DOHH2 (cell line): ENCODE measurements around the gene S1PR2.
A peak's percentile ranks its signal among the peaks of the same experiment; 100 is the strongest.
"Not testable (repeated sequence)": the region's sequence is repeated elsewhere in the genome, so short reads cannot be mapped to it uniquely, and the experiment has no call there.

Experiments
- H3F3A ChIP-seq: fragments of 200-600 bp; sonication (generic), shearing (Covaris generic); 2 replicates; pipeline ENCODE4 v1.6.0; 2016; ENCODE audit warnings: antibody characterized with exemption, mild to moderate bottlenecking; ENCODE audit not compliant: control insufficient read depth, insufficient read depth
- H3K27ac ChIP-seq: fragments of 200-600 bp; sonication (generic); 2 replicates; pipeline ENCODE4 v1.5.1; 2014; ENCODE audit warnings: low read depth, mild to moderate bottlenecking, low read length, moderate library complexity
- H3K27me3 ChIP-seq: fragments of 200-600 bp; sonication (generic); 2 replicates; pipeline ENCODE4 v1.6.1; 2014; ENCODE audit warnings: mild to moderate bottlenecking, low read length, mixed read lengths; ENCODE audit not compliant: control insufficient read depth
- H3K36me3 ChIP-seq: fragments of 200-600 bp; sonication (generic); 2 replicates; pipeline ENCODE4 v1.6.1; 2014; ENCODE audit warnings: mild to moderate bottlenecking, low read length, moderate library complexity, mixed read lengths; ENCODE audit not compliant: control insufficient read depth
- H3K4me1 ChIP-seq: fragments of 200-600 bp; sonication (generic); 2 replicates; pipeline ENCODE4 v1.6.1; 2014; ENCODE audit warnings: mild to moderate bottlenecking, low read length, mixed read lengths; ENCODE audit not compliant: control insufficient read depth
- H3K4me2 ChIP-seq: fragments of 200-600 bp; sonication (generic); 2 replicates; pipeline ENCODE4 v1.6.0; 2014; ENCODE audit warnings: mild to moderate bottlenecking, low read length, moderate library complexity
- H3K4me3 ChIP-seq: fragments of 200-600 bp; sonication (generic); 2 replicates; pipeline ENCODE4 v1.5.1; 2014; ENCODE audit warnings: mild to moderate bottlenecking, low read length, mixed read lengths
- H3K79me2 ChIP-seq: fragments of 200-600 bp; sonication (generic); 2 replicates; pipeline ENCODE4 v1.6.1; 2014; ENCODE audit warnings: mild to moderate bottlenecking, low read length, mixed read lengths; ENCODE audit not compliant: control insufficient read depth
- H3K9me2 ChIP-seq: fragments of 200-600 bp; sonication (generic); replicated peaks from 2 replicates; pipeline ENCODE4 v1.6.1; 2014; ENCODE audit warnings: mild to moderate bottlenecking, low read length, mixed read lengths; ENCODE audit not compliant: control insufficient read depth
- H3K9me3 ChIP-seq: fragments of 200-600 bp; sonication (generic); 2 replicates; pipeline ENCODE4 v1.6.1; 2014; ENCODE audit warnings: antibody characterized with exemption, low read length, mixed read lengths; ENCODE audit not compliant: control insufficient read depth, insufficient read depth
- H4K20me1 ChIP-seq: fragments of 200-600 bp; sonication (generic); 2 replicates; pipeline ENCODE4 v1.6.0; 2014; ENCODE audit warnings: low read depth, mild to moderate bottlenecking, antibody characterized with exemption, low read length, moderate library complexity; ENCODE audit not compliant: control insufficient read depth, insufficient read depth
- CTCF ChIP-seq: fragments of 200-600 bp; sonication (generic); IDR thresholded peaks from one replicate; pipeline ENCODE4 v1.5.1; 2014; ENCODE audit warnings: antibody characterized with exemption, mild to moderate bottlenecking, low read depth, low read length; ENCODE audit not compliant: poor library complexity, severe bottlenecking
- EZH2phosphoT487 ChIP-seq: fragments of 200-600 bp; sonication (generic); IDR thresholded peaks from 2 replicates; pipeline ENCODE4 v1.6.1; 2017; ENCODE audit warnings: borderline replicate concordance, mild to moderate bottlenecking, antibody characterized with exemption, low read length, moderate library complexity, mixed read lengths

S1PR2 gene

GRCh38 chr19:10238172-10238783 is 7.1 kb upstream of the S1PR2 start:
- Histone ChIP-seq H3K79me2 (peaks cover 14% of the 10 kb centered on the region), H3K27me3 (no peaks in the 10 kb centered on the region), H3K9me3 (peaks cover 3% of the 10 kb centered on the region; the same call in 1 of the 2 replicates), H3F3A (peaks cover 78% of the 10 kb centered on the region), H3K4me2 (peak overlapping the region; percentile 99), H3K36me3 (peaks cover 22% of the 10 kb centered on the region), H3K27ac (peak overlapping the region; percentile 100), H3K9me2 (no peaks in the 10 kb centered on the region), H3K4me1 (peaks cover 96% of the 10 kb centered on the region), H3K4me3 (peak overlapping the region; percentile 86), H4K20me1 (no peaks in the 10 kb centered on the region)
- TF ChIP-seq CTCF (no peak), EZH2phosphoT487 (no peak)

GRCh38 chr19:10237702-10238101 is 6.6 kb upstream of the S1PR2 start:
- Histone ChIP-seq H3K27ac (peak overlapping the region; percentile 100), H3F3A (peaks cover 76% of the 10 kb centered on the region), H3K9me2 (no peaks in the 10 kb centered on the region), H3K4me3 (peak overlapping the region; percentile 86), H3K36me3 (peaks cover 22% of the 10 kb centered on the region), H4K20me1 (no peaks in the 10 kb centered on the region), H3K79me2 (peaks cover 20% of the 10 kb centered on the region), H3K27me3 (no peaks in the 10 kb centered on the region), H3K4me1 (peaks cover 96% of the 10 kb centered on the region), H3K4me2 (peak overlapping the region; percentile 99), H3K9me3 (peaks cover 3% of the 10 kb centered on the region; the same call in 1 of the 2 replicates)
- no peak for TF ChIP-seq EZH2phosphoT487
- TF ChIP-seq CTCF = no peak

- Histone ChIP-seq H3K4me2 (peak overlapping the region; percentile 99), H3K4me3 (peak overlapping the region; percentile 86), H3K27ac (peak overlapping the region; percentile 100), H3K79me2 (peaks cover 43% of the 10 kb centered on the region), H3F3A (peaks cover 69% of the 10 kb centered on the region), H3K4me1 (peaks cover 88% of the 10 kb centered on the region), H3K36me3 (peaks cover 24% of the 10 kb centered on the region)
- H3K9me2 ChIP-seq, H4K20me1 ChIP-seq, H3K9me3 ChIP-seq, H3K27me3 ChIP-seq: not testable (repeated sequence)
Observed at GRCh38 chr19:10235409-10235808, 4.3 kb upstream of the S1PR2 start.

- Histone ChIP-seq H3K27me3 (no peaks in the 10 kb centered on the region), H3K36me3 (peaks cover 28% of the 10 kb centered on the region), H3F3A (peaks cover 66% of the 10 kb centered on the region), H3K9me3 (no peaks in the 10 kb centered on the region), H3K79me2 (peaks cover 47% of the 10 kb centered on the region), H3K27ac (peak overlapping the region; percentile 100), H3K4me3 (peak overlapping the region; percentile 55), H4K20me1 (no peaks in the 10 kb centered on the region), H3K4me2 (peak overlapping the region; percentile 85), H3K9me2 (no peaks in the 10 kb centered on the region), H3K4me1 (peaks cover 84% of the 10 kb centered on the region)
- no peak for TF ChIP-seq EZH2phosphoT487
- TF ChIP-seq CTCF = no peak
Observed at GRCh38 chr19:10235003-10235402, 3.9 kb upstream of the S1PR2 start.
